GM15510 (cell line): ENCODE data around the gene BEND3.

Experiments
- POLR2A ChIP-seq: IDR thresholded peaks from 3 replicates; pipeline ENCODE4 v1.6.1; 2011; ENCODE audit warnings: borderline replicate concordance; ENCODE audit not compliant: insufficient read length; ENCODE audit errors: extremely low read depth

The BEND3 gene

GRCh38 chr6:107114926-107115694 is at the start of gene BEND3:
Gene BEND3, minus strand, starts transcription at chr6:107115515. Its CDS starts 16,230 bp downstream, at chr6:107099285.
- no peak for TF ChIP-seq POLR2A

DNA sequence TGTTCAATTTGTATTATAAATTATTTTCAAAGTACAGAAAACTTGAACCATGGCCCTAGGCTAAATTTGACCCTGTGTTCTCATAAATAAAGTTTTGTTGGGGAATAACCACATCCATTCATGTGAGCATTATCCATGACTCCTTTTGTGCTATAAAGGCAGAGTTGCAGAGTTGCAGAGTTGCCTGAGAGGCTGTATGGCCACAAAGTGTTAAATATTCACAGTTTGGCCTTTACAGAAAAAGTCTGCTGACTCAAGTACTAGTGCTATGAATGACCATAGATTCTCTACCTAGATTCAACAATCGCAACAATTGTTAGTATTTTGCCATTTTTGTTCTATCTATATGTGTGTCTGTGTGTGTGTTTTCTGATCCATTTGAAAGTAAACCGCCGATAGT is 46.2 kb upstream of the BEND3 start:
- no peak for TF ChIP-seq POLR2A

GRCh38 chr6:107156617-107157016 is 41.3 kb upstream of the BEND3 start:
- no peak for TF ChIP-seq POLR2A

DNA sequence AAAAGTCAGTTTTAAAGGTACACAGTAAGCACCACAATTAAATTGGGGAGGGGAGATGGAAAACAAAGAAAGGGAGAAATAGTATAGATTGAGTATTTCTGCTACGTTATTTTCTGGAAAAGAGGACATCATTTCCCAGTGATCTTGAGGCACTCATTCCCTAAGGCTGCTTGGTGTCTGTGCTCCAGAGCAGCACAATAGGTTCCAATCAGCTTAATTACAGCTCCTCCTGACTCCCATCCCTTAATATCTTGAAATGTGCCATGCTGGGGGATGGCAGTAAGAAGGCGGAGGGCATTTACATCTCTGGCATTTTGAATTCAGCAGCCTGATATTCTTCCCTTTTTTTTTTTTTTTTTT is 39.5 kb upstream of the BEND3 start:
- TF ChIP-seq POLR2A = no peak

- no peak for TF ChIP-seq POLR2A
Observed at GRCh38 chr6:107154131-107154800, 39.0 kb upstream of the BEND3 start.

- no peak for TF ChIP-seq POLR2A
Observed at GRCh38 chr6:107152638-107153430, 37.5 kb upstream of the BEND3 start.

DNA sequence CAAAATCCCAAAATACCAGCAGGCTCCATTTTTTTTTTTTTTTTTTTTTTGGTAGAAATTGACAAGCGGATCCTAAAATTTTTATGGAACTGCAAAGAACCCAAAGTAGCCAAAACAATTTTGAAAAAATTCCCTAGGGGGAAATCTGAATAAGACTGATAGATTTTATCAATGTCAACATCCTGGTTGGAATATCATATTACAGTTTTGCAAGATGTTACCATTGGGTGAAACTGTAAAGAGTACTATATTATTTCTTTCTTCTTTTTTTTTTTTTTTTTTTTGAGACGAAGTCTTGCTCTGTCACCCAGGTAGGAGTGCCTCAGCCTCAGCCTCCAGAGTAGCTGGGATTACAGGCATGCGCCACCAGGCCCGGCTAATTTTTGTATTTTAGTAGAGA is 29.4 kb upstream of the BEND3 start:
- no peak for TF ChIP-seq POLR2A

- TF ChIP-seq POLR2A = no peak
Observed at GRCh38 chr6:107144014-107144413, 28.7 kb upstream of the BEND3 start.

- TF ChIP-seq POLR2A = no peak
Observed at GRCh38 chr6:107140581-107140980, 25.3 kb upstream of the BEND3 start.

DNA sequence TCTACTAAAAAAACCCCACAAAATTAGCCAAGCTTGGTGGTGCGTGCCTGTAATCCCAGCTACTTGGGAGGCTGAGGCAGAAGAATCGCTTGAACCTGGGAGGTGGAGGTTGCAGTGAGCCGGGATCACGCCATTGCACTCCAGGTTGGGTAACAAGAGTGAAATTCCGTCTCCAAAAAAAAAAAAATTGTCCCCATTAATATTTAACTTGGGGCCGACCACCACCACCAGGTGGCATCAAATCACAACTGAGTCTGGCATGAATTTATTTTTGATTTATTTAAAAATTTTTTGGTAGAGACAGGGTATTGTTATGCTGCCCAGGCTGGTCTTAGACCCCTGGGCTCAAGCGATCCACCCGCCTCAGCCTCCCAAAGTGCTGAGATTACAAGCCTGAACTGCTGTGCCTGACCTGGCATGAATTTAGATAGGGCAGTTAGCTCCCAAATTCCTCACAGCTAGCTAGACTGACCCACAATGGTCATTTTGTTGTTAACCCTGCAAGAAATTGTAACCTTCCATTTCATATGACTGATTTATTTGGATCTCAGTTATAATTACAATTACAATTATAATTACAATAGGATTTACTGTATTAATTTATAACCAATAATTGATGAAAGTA is 17.1 kb upstream of the BEND3 start:
- TF ChIP-seq POLR2A = no peak

DNA sequence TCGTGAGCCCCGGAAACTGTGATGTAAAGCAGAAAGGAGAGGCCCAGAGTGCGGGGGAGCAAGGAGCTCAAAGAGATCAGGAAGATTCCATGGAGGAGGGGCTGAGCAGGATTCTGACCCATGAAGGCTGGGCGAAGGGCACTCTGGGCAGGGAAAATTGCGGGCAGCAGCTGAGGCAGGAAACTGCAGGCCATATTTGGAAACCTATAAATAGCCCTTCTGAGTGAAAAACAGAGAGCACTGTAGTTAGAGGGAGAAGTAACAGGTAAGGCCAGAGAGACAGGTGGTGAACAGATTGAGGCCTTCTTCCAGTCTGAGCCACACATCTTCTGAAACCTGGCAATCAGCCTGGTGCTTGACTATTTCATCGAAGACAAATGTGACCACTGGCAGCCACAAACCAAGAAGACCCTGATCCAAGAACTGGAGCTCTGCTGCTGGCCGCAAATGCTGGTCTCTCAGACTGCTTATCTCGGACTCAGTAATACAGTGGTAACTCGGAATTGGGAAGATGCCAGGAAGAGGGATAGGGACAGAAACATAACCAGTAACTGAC is 14.1 kb upstream of the BEND3 start:
- no peak for TF ChIP-seq POLR2A

DNA sequence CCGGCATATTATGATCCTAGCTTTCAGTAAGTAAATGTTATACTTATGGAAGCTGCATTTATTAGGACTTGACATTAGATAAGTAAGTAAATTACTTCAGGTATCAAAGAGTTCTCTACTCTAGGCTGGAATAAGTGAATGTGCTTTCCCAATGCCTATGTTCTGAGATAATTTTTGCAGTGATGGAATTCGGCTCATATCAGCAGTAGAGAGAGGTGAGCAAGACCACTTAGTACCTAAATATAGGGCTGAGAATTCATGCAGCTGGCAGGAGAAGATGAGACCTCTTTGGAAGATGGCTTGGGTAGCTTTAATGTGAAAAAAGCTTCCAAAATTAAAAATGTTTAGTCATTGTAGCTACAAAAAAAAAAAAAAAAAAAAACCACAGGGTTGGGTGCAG is 13.3 kb upstream of the BEND3 start:
- no peak for TF ChIP-seq POLR2A

DNA sequence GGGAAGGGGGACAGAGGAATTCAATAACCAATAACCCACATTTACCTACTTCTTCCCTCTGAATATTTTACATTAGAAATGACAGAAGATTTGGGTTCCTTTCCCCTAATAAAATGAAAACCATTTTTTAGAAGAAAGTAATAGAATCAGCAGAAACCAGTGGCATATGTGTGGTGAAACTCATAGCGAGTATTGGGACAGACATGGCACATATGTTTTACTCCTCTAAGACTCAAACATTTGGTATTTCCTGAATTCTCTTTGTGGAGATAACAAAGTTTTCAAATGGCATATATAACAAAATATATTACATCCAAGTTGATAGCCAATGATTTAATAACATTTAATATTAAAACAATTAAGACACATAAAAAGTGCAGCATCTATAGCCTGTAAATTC is 12.9 kb upstream of the BEND3 start:
- TF ChIP-seq POLR2A = no peak

- TF ChIP-seq POLR2A = no peak
Observed at GRCh38 chr6:107125771-107126170, 10.5 kb upstream of the BEND3 start.

GRCh38 chr6:107124934-107125348 is 9.6 kb upstream of the BEND3 start:
- no peak for TF ChIP-seq POLR2A
